Adrenal gland (tissue), 12 donors: Measurements from ENCODE around the gene PDE9A. TPM values are rescaled to one million over a fixed set of nuclear protein-coding genes. Genes with fewer than 3 reads are reported as not detected.
A peak's percentile ranks its signal among the peaks of the same experiment; 100 is the strongest.

Source experiments
- DNase-seq, 7 donors: peaks; one replicate each; pipeline ENCODE4 v3.0.0-alpha.2; 2019 to 2020
- H3K27ac ChIP-seq, 5 donors: fragments of 200-600 bp; sonication (generic) in 4 of 5; 1 replicate in 3 of 5; 2 replicates in 2 of 5; pipeline versions ENCODE4 v1.5.1 to v1.8.0; 2016 to 2020; ENCODE audit warnings: mild to moderate bottlenecking in 1 of 5
- H3K27me3 ChIP-seq: fragments of 200-600 bp; 2 replicates; pipeline ENCODE4 v1.8.0; 2021
- H3K36me3 ChIP-seq, 2 donors: fragments of 200-600 bp; replicated peaks in 1 of 2; 1 replicate in 1 of 2; 2 replicates in 1 of 2; pipeline versions ENCODE4 v1.5.1 to v1.8.0; 2018 to 2022
- H3K4me1 ChIP-seq, 2 donors: fragments of 200-600 bp; replicated peaks in 1 of 2; 1 replicate in 1 of 2; 2 replicates in 1 of 2; pipeline versions ENCODE4 v1.5.1 to v1.8.0; 2018 to 2021
- H3K4me3 ChIP-seq, 4 donors: fragments of 200-600 bp; sonication (generic) in 3 of 4; one replicate each; pipeline ENCODE4 v1.5.1; 2016 to 2018
- H3K9me3 ChIP-seq, 3 donors: fragments of 200-600 bp; sonication (generic) in 1 of 3; replicated peaks in 1 of 3; 1 replicate in 2 of 3; 2 replicates in 1 of 3; pipeline versions ENCODE4 v1.5.1 to v1.8.0; 2016 to 2021
- CTCF ChIP-seq, 6 experiments: fragments of 450-650 bp in 4 of 6; fragments of 200-600 bp in 2 of 6; sonication (generic) in 1 of 6; IDR thresholded peaks; 1 replicate in 5 of 6; 2 replicates in 1 of 6; pipeline versions ENCODE4 v1.5.1 to v1.8.0; 2016 to 2021; ENCODE audit warnings: antibody characterized with exemption in 6 of 6, mild to moderate bottlenecking in 2 of 6, moderate library complexity in 1 of 6
- POLR2A ChIP-seq, 2 donors: fragments of 450-650 bp; IDR thresholded peaks; one replicate each; pipeline ENCODE4 v1.6.1; 2017; ENCODE audit warnings: antibody characterized with exemption in 2 of 2, mild to moderate bottlenecking in 2 of 2, moderate library complexity in 1 of 2
- WGBS, 4 donors: extraction: QIAGEN DNeasy Blood & Tissue Kit in 2 of 4; methylation state at CpG; one replicate each; pipeline versions ENCODE4 v1.1.5 to v1.1.7; 2013 to 2017; 5-methylcytosine and 5-hydroxymethylcytosine counted together
- intact Hi-C, 2 donors: fragments of 100-400 bp; cut with DNase I; formaldehyde crosslinking; loops; one replicate each; pipeline versions ENCODE4 v1.14.1 to v1.15.0; 2022 to 2023
- polyA plus RNA-seq, 3 donors: library from polyadenylated mRNA; stranded (reverse); fragments of 200-250 nt in 2 of 3; fragments of 350-450 nt in 1 of 3; fragmentation: Illumina TruSeq in 1 of 3; extraction: RNeasy Lipid Tissue Mini Kit (QIAGEN cat#74804) in 1 of 3; gene quantifications; one replicate each; pipeline ENCODE4 v1.2.3, GENCODE V29; 2013 to 2014
- total RNA-seq, 9 donors: library from RNA; depleted of rRNA in 4 of 9; stranded (reverse); fragments of >200 nt in 4 of 9; fragments of 120-200 nt in 1 of 9; fragmentation: NEBNext Ultra II Directional in 1 of 9; extraction: Animal tissue kit (Norgen Biotek cat#: 25700) in 1 of 9; gene quantifications; one replicate each; pipeline versions ENCODE4 v1.1.0 to v1.2.4, GENCODE V29; 2013 to 2023
- donor health status: healthy with polysubstance abuse.
- donor health status: Bipolar disorder and iron deficiency.
- donor health status: DM: yes; HTN: yes; CAD: no.
- donor health status: DM: no; HTN: no; CAD: no.
- donor health status: DM: no; HTN: no; CAD: no.
- donor health status: DM: yes; HTN: yes; CAD: no.

Gene PDE9A
- total and polyA plus RNA-seq, 12 donors = 4.6 to 58.1 (median 19.5) TPM

- H3K27ac ChIP-seq = no peak overlapping the region
- no peaks in the 10 kb centered on the region for H3K4me1 ChIP-seq
- no peaks in the 10 kb centered on the region for H3K27me3 ChIP-seq
- H3K4me3 ChIP-seq = no peak overlapping the region
- no peaks in the 10 kb centered on the region for H3K36me3 ChIP-seq
- no peak for TF ChIP-seq POLR2A (IDR thresholded peaks at IDR 0.05)
- TF ChIP-seq CTCF (IDR thresholded peaks at IDR 0.05) = no peak
- 69 to 79% (median 75%) methylated on average over 7 to 8 of the region's 8 CpGs for WGBS, 4 donors
- no peak for DNase-seq
- H3K9me3 ChIP-seq = no peaks in the 10 kb centered on the region
- intact Hi-C loops = loop anchor here in 1 of 2 donors (10.0 kb wide), 1 partner anchor 56 kb away; no protein-coding TSS in a partner anchor
These were observed 137.2 kb downstream of the PDE9A start for GRCh38 chr21:42790520-42791065.

GRCh38 chr21:42793774-42794173 is 140.4 kb downstream of the PDE9A start:
- no peaks in the 10 kb centered on the region for H3K27me3 ChIP-seq
- no peaks in the 10 kb centered on the region for H3K9me3 ChIP-seq
- WGBS, 4 donors = 69 to 85% (median 73%) methylated on average over 7 of the region's 7 CpGs
- TF ChIP-seq CTCF (IDR thresholded peaks at IDR 0.05) = no peak
- no peak for TF ChIP-seq POLR2A (IDR thresholded peaks at IDR 0.05)
- no peak for DNase-seq
- no peak overlapping the region for H3K27ac ChIP-seq
- H3K36me3 ChIP-seq = no peaks in the 10 kb centered on the region
- intact Hi-C loops = loop anchor here in 1 of 2 donors (10.0 kb wide), 1 partner anchor 59 kb away; no protein-coding TSS in a partner anchor
- no peak overlapping the region for H3K4me3 ChIP-seq
- no peaks in the 10 kb centered on the region for H3K4me1 ChIP-seq

- no peak overlapping the region for H3K4me3 ChIP-seq
- H3K27me3 ChIP-seq = no peaks in the 10 kb centered on the region
- TF ChIP-seq POLR2A (IDR thresholded peaks at IDR 0.05) (no peak), CTCF (IDR thresholded peaks at IDR 0.05) (no peak)
- no peak overlapping the region for H3K27ac ChIP-seq
- no peaks in the 10 kb centered on the region for H3K36me3 ChIP-seq
- H3K4me1 ChIP-seq = no peaks in the 10 kb centered on the region
- no peak for DNase-seq
- intact Hi-C loops = loop anchor here in 1 of 2 donors (10.0 kb wide), 1 partner anchor 60 kb away; no protein-coding TSS in a partner anchor
- no peaks in the 10 kb centered on the region for H3K9me3 ChIP-seq
- 55 to 73% (median 61%) methylated on average over 4 to 6 of the region's 6 CpGs for WGBS, 4 donors
These were observed 141.1 kb downstream of the PDE9A start for GRCh38 chr21:42794551-42794950.

- Histone ChIP-seq H3K4me3 (no peak overlapping the region), H3K27ac (no peak overlapping the region), H3K4me1 (no peaks in the 10 kb centered on the region), H3K27me3 (no peaks in the 10 kb centered on the region), H3K9me3 (no peaks in the 10 kb centered on the region), H3K36me3 (no peaks in the 10 kb centered on the region)
- intact Hi-C loops = loop anchor here in 1 of 2 donors (10.0 kb wide), 1 partner anchor 62 kb away; no protein-coding TSS in a partner anchor
- peak in 1 of 7 donors; percentile 13 for DNase-seq
- 54 to 62% (median 56%) methylated on average over 12 to 13 of the region's 13 CpGs for WGBS, 4 donors
- no peak for TF ChIP-seq POLR2A (IDR thresholded peaks at IDR 0.05)
- TF ChIP-seq CTCF (IDR thresholded peaks at IDR 0.05) = no peak
These were observed 143.1 kb downstream of the PDE9A start for GRCh38 chr21:42796327-42797062.
